A673 (cell line): ENCODE measurements around the gene SP6. TPM values are rescaled to one million over a fixed set of nuclear protein-coding genes. Genes with fewer than 3 reads are reported as not detected.

Source experiments
- BruUV-seq: library from RNA; stranded (reverse); fragments of 400-500 nt; replicated peaks from 2 replicates; lab custom pipeline; 2021; lab: Mats Ljungman, UMichigan
- CTCF ChIA-PET: fragments of 300-600 bp; sonication (Branson Sonifier 250); formaldehyde crosslinking; loops from one replicate; lab custom pipeline; 2022; ENCODE audit warnings: antibody characterized with exemption; lab: Charles Lee
- POLR2A ChIA-PET: fragments of 300-600 bp; sonication (Branson Sonifier 250); formaldehyde crosslinking; loops from one replicate; lab custom pipeline; 2022; ENCODE audit warnings: antibody characterized with exemption; ENCODE audit not compliant: low non-redundant PET; lab: Charles Lee
- DNase-seq: peaks from one replicate; pipeline ENCODE4 v3.0.0-alpha.2; 2015; ENCODE audit warnings: low spot score
- H3K27ac ChIP-seq: fragments of 200-600 bp; sonication (generic); 2 replicates; pipeline ENCODE4 v1.5.1; 2016; ENCODE audit warnings: mixed run types, low read depth, mild to moderate bottlenecking, mixed read lengths, antibody characterized with exemption, low read length; ENCODE audit not compliant: poor library complexity, severe bottlenecking
- H3K27me3 ChIP-seq: fragments of 200-600 bp; sonication (generic); replicated peaks from 2 replicates; pipeline ENCODE4 v1.6.1; 2017; ENCODE audit warnings: mixed run types, low read depth, mild to moderate bottlenecking, mixed read lengths, antibody characterized with exemption, low read length; ENCODE audit not compliant: insufficient read depth, poor library complexity
- H3K36me3 ChIP-seq: fragments of 200-600 bp; sonication (generic); 2 replicates; pipeline ENCODE4 v1.6.1; 2016; ENCODE audit warnings: mixed run types, mild to moderate bottlenecking, mixed read lengths, antibody characterized with exemption, low read length; ENCODE audit not compliant: insufficient read depth, poor library complexity, severe bottlenecking
- H3K4me1 ChIP-seq: fragments of 200-600 bp; sonication (generic); 2 replicates; pipeline ENCODE4 v1.6.1; 2017; ENCODE audit warnings: mixed run types, mild to moderate bottlenecking, mixed read lengths, antibody characterized with exemption, low read length; ENCODE audit not compliant: insufficient read depth, poor library complexity, severe bottlenecking
- H3K4me3 ChIP-seq: fragments of 200-600 bp; sonication (generic); 2 replicates; pipeline ENCODE4 v1.5.1; 2016; ENCODE audit warnings: low read depth, mixed run types, mild to moderate bottlenecking, mixed read lengths, low read length; ENCODE audit not compliant: poor library complexity, severe bottlenecking
- H3K9me3 ChIP-seq: fragments of 200-600 bp; sonication (generic); 2 replicates; pipeline ENCODE4 v1.6.1; 2016; ENCODE audit warnings: mixed run types, low read depth, mild to moderate bottlenecking, mixed read lengths, antibody characterized with exemption, low read length; ENCODE audit not compliant: poor library complexity, severe bottlenecking
- EZH2 ChIP-seq: fragments of 200-600 bp; sonication (generic); IDR thresholded peaks from 2 replicates; pipeline ENCODE4 v1.6.1; 2017; ENCODE audit warnings: borderline replicate concordance, low read depth, mild to moderate bottlenecking, mixed read lengths, antibody characterized with exemption, low read length; ENCODE audit not compliant: poor library complexity, severe bottlenecking
- intact Hi-C: fragments of 100-400 bp; cut with micrococcal nuclease; formaldehyde crosslinking; loops from one replicate; pipeline ENCODE4 v1.10.0; 2022; ENCODE audit not compliant: unreplicated experiment
- total RNA-seq: library from RNA; stranded (reverse); gene quantifications from 2 replicates; pipeline ENCODE4 v1.2.3, GENCODE V29; 2021
- TF ChIP-seq, protein P1 (sequence below): fragments of 300-800, 200-600 bp; sonication (generic); conservative IDR thresholded peaks from 2 replicates; pipeline ENCODE4 v1.5.1; 2017; ENCODE audit warnings: low read depth, mild to moderate bottlenecking, antibody characterized with exemption, low read length, moderate library complexity, mixed read lengths

SP6 gene
- total RNA-seq, 1 experiment from 2014 or later, result 0.15 TPM

DNA sequence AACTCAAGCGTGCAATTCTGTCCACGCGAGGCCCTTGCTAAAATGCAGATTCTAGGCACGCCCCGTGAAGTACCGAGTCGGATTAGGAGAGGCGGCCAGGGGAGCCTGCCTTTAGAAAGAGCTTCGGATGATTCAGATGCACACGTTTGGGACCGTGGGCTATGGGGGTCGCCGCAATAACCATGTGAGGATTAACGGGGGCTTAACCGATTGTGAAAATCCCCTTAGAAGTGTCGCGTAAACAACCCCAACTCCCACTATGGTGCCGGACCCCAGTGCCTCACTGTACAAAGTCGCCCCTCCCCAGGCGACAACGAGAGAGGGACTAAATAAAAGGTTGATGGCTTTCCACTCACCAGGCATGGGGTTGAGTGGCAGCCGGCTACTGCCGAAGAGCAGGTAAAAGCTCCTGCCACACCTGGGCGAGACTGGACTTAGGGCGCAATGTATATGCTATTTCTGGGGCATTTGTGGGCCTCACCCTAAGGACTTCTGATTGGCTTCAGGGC lies 44.4 kb upstream of the SP6 start:
- intact Hi-C loops, result no loop called here
- no peaks in the 10 kb centered on the region for H3K9me3 ChIP-seq
- H3K4me1 ChIP-seq, result no peaks in the 10 kb centered on the region
- no peaks in the 10 kb centered on the region for H3K27me3 ChIP-seq
- no peak for DNase-seq
- H3K27ac ChIP-seq, result peak overlapping the region; percentile 59
- peak overlapping the region; percentile 74 for H3K4me3 ChIP-seq
- no peaks in the 10 kb centered on the region for H3K36me3 ChIP-seq
- POLR2A ChIA-PET, result no interaction called here
- TF ChIP-seq EZH2, result no peak
- TF ChIP-seq, protein P1, sequence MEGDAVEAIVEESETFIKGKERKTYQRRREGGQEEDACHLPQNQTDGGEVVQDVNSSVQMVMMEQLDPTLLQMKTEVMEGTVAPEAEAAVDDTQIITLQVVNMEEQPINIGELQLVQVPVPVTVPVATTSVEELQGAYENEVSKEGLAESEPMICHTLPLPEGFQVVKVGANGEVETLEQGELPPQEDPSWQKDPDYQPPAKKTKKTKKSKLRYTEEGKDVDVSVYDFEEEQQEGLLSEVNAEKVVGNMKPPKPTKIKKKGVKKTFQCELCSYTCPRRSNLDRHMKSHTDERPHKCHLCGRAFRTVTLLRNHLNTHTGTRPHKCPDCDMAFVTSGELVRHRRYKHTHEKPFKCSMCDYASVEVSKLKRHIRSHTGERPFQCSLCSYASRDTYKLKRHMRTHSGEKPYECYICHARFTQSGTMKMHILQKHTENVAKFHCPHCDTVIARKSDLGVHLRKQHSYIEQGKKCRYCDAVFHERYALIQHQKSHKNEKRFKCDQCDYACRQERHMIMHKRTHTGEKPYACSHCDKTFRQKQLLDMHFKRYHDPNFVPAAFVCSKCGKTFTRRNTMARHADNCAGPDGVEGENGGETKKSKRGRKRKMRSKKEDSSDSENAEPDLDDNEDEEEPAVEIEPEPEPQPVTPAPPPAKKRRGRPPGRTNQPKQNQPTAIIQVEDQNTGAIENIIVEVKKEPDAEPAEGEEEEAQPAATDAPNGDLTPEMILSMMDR, result no peak
- BruUV-seq, result TSS peak; percentile 41
- CTCF ChIA-PET, result no interaction called here

DNA sequence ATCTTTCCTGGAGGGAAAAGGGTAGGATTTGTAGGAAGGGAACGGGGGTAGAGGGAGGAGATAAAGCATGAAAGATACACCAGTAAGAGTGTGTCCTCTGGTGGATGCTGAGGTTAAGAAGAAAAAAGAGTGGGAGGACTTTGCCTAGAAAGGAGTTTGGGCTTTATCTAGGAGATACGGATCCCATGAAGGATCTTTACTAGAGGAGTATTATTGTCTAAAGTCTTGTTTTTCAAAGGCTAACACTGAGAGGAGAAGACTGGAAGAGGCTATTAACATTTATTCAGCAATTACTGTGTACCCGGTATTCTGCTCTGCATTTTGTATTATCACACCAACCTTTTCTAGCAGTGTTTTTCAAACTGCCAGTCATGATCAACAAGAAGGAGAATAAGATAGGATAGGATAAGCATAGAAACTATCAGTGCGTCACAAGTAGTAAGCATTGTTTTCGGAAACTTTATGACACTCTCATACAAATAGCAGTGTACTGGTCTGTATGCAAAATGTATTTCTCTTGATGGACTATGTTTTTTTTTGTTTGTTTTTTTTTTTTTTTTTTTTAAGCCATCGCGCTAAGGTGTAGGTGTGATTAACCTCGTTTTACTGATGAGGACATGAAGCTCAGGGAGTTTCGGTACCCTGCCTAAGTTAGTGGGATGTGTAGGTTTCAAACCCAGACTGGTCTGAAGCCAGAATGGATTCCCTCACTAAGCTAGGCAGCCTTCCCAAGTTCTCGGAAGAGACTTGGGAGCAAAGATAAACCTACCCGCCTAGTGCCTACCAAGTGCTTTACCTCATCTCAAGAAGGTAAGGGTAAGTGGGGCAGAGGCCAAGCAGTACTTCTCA lies 43.8 kb upstream of the SP6 start:
- Histone ChIP-seq H3K4me3 (peak overlapping the region; percentile 74), H3K27me3 (no peaks in the 10 kb centered on the region), H3K4me1 (no peaks in the 10 kb centered on the region), H3K27ac (peak overlapping the region; percentile 59), H3K9me3 (no peaks in the 10 kb centered on the region), H3K36me3 (no peaks in the 10 kb centered on the region)
- POLR2A ChIA-PET, result no interaction called here
- CTCF ChIA-PET, result no interaction called here
- BruUV-seq, result no TSS peak
- TF ChIP-seq EZH2, result no peak
- TF ChIP-seq, protein P1, result no peak
- DNase-seq, result no peak
- intact Hi-C loops, result no loop called here

- CTCF ChIA-PET, result interaction anchor here (0.6 kb wide), 1 partner anchor 77 kb away, joined by 6 read pairs; no protein-coding TSS in a partner anchor
- TF ChIP-seq EZH2, result no peak
- TF ChIP-seq, protein P1, result no peak
Measured at GRCh38 chr17:47891545-47892088, 40.7 kb upstream of the SP6 start.

More at GRCh38 chr17:47891545-47892088, 40.7 kb upstream of the SP6 start:
- POLR2A ChIA-PET, result no interaction called here
- BruUV-seq, result no TSS peak
- Histone ChIP-seq H3K4me3 (no peak overlapping the region), H3K27me3 (no peaks in the 10 kb centered on the region), H3K36me3 (no peaks in the 10 kb centered on the region), H3K4me1 (no peaks in the 10 kb centered on the region), H3K9me3 (no peaks in the 10 kb centered on the region), H3K27ac (no peak overlapping the region)
- intact Hi-C loops, result loop anchor here (2.0 kb wide), 1 partner anchor 51 kb away; the partner anchor contains the start of gene SCRN2
- DNase-seq, result no peak
